Measurements from ENCODE around the gene CASK.

Gene CASK

DNA sequence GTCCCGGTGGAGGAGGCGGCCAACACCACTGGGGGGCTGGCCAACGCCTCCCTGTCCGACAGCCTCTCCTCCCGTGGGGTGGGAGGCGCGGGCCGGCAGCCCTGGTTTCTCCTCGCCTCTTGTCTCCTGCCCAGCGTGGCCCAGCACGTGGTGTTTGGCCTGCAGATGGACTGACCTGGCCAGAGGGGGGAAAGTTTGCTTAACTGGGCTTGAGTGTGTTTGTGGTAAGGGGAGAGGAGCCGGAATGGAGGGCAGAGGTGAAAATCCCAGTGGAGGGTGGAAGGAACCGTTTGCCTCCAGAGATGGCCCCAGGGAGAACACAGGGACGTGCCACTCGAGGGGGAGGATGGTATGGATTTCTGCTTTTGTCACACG lies 448.6 kb downstream of the CASK start:
- TF ChIP-seq, protein P1, sequence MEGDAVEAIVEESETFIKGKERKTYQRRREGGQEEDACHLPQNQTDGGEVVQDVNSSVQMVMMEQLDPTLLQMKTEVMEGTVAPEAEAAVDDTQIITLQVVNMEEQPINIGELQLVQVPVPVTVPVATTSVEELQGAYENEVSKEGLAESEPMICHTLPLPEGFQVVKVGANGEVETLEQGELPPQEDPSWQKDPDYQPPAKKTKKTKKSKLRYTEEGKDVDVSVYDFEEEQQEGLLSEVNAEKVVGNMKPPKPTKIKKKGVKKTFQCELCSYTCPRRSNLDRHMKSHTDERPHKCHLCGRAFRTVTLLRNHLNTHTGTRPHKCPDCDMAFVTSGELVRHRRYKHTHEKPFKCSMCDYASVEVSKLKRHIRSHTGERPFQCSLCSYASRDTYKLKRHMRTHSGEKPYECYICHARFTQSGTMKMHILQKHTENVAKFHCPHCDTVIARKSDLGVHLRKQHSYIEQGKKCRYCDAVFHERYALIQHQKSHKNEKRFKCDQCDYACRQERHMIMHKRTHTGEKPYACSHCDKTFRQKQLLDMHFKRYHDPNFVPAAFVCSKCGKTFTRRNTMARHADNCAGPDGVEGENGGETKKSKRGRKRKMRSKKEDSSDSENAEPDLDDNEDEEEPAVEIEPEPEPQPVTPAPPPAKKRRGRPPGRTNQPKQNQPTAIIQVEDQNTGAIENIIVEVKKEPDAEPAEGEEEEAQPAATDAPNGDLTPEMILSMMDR (conservative IDR thresholded peaks at IDR 0.05; ENCODE audit: low read depth, low read length), result no peak
- no peak for DNase-seq (ENCODE audit: low read depth)

DNA sequence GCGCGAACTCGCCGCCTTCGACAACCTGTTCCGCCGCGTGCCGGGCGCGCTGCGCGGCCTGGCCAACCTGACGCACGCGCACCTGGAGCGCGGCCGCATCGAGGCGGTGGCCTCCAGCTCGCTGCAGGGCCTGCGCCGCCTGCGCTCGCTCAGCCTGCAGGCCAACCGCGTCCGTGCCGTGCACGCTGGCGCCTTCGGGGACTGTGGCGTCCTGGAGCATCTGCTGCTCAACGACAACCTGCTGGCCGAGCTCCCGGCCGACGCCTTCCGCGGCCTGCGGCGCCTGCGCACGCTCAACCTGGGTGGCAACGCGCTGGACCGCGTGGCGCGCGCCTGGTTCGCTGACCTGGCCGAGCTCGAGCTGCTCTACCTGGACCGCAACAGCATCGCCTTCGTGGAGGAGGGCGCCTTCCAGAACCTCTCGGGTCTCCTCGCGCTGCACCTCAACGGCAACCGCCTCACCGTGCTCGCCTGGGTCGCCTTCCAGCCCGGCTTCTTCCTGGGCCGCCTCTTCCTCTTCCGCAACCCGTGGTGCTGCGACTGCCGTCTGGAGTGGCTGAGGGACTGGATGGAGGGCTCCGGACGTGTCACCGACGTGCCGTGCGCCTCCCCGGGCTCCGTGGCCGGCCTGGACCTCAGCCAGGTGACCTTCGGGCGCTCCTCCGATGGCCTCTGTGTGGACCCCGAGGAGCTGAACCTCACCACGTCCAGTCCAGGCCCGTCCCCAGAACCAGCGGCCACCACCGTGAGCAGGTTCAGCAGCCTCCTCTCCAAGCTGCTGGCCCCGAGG lies 449.2 kb downstream of the CASK start:
- TF ChIP-seq, protein P1 (conservative IDR thresholded peaks at IDR 0.05; ENCODE audit: low read depth, low read length), result no peak

More for the DNA sequence above, 448.6 kb downstream of the CASK start:
- no peak overlapping the region for H3K4me3 ChIP-seq (ENCODE audit: low read length)

DNA sequence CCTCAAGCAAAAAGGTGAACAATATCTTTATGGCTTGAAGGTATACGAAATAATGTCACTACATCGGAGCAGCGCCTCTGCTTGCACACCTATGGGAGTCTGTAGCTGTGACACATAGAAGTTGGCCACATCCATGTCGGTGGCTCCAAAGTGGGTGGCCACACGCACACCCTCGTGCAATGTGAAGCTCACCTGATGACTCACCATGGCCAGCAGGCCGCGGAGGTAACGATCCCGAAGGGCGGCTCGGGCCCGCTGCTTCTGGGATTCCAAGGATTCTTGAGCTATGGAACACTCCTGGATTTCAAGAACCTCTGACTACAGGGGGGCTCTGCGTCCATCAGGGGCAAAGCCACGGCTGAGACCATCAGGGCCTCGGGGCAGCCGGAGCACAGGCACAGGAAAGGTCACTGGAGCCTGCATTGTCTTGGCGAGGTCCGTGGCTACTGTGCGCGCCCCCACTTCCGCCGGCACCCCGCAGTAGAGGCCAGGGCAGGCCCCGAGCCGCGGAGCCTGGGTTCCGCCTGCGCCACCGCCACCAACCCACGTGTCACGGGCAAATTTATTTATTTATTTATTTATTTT lies 451.0 kb downstream of the CASK start:
- H3K4me3 ChIP-seq (ENCODE audit: low read length), result no peak overlapping the region
- DNase-seq (ENCODE audit: low read depth), result no peak
- TF ChIP-seq, protein P1 (conservative IDR thresholded peaks at IDR 0.05; ENCODE audit: low read depth, low read length), result no peak

More for the DNA sequence above, 449.2 kb downstream of the CASK start:
- H3K4me3 ChIP-seq (ENCODE audit: low read length), result no peak overlapping the region
- no peak for DNase-seq (ENCODE audit: low read depth)

DNA sequence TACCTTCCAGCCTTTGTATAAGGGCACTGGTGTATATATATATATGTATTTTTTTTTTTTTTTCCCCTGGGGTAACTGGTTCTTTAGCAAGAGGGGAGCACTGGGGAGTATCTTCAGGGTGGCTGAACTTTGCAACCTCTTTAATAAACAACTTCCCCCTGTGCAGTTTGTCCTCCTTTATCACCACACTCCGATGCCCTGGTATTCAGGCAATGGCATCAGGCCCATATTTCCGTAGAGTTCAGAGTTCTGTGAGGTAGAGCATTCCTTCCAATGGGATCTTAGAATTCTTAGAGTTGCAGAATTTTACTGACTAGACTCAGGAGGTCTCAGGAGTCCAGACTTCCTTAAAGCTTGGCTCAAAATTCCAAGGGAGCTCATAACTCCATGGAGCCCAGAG lies 451.6 kb downstream of the CASK start:
- TF ChIP-seq, protein P1 (conservative IDR thresholded peaks at IDR 0.05; ENCODE audit: low read depth, low read length), result no peak
- H3K4me3 ChIP-seq (ENCODE audit: low read length), result no peak overlapping the region
- no peak for DNase-seq (ENCODE audit: low read depth)

DNA sequence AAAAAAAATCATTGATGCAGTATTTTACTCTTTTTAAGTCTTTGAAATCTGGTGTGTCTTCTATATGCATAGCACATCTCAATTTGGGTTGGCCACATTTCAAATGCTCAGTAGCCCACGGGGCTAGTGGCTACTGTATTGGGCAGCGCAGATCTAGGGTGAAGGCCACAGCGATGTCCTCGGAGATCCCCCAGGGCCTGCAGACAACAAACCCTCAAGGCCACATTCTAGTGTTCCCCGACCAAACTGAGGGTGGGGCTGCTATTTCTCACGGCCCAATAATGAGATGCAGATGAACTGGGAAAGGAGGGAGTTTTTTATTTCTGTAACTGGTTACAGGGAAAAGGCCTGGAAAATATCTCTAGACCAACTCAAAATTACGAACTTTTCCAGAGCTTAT lies 452.6 kb downstream of the CASK start:
- no peak overlapping the region for H3K4me3 ChIP-seq (ENCODE audit: low read length)
- no peak for DNase-seq (ENCODE audit: low read depth)
- TF ChIP-seq, protein P1 (conservative IDR thresholded peaks at IDR 0.05; ENCODE audit: low read depth, low read length), result no peak

DNA sequence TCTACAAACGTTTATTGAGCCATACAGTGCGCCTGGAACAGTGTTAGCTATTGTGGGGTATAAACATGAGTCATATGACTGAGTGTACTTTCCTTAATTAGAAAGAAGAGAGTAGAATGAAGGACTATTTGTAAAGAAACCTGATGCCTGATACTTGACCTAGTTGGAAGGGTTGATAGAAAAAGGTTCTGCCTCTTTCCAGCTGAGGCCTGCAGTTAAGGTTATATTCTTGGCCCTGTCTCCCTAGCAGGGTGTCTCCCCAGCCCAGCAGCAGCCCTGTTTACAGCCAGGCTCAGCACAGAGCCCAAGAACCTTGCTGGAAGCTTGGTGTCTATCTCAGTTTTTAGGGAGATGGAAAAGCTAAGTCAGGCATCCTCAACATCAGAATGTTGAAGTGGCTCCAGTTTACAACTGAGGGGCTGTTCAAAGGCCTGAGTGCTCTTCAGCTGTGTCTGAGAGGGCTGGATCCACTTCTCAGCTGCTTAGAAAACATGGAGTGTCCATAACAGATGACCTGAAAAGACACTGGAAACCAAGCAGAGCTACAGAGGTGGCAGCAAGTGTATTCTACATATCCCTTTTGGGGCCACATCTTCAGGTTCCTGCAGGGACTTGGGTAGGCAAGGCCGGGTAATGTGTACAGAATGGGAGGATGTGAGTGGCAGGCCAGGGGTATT lies 454.6 kb downstream of the CASK start:
- TF ChIP-seq, protein P1 (conservative IDR thresholded peaks at IDR 0.05; ENCODE audit: low read depth, low read length), result no peak
- no peak for DNase-seq (ENCODE audit: low read depth)
- no peak overlapping the region for H3K4me3 ChIP-seq (ENCODE audit: low read length)

Measured in retinal pigment epithelial cell (primary cell).